MM.1S (cell line): Measurements from ENCODE around the gene PLCH1.

ENCODE experiments used
- DNase-seq: peaks from one replicate; pipeline ENCODE4 v3.0.0-alpha.2; 2015
- H2AFZ ChIP-seq: fragments of 300-600 bp; sonication (generic); 2 replicates; pipeline ENCODE4 v1.6.0; 2016; ENCODE audit warnings: antibody characterized with exemption, low read length
- H3F3A ChIP-seq: fragments of 300-600 bp; sonication (generic); 2 replicates; pipeline ENCODE4 v1.6.1; 2016; ENCODE audit warnings: mild to moderate bottlenecking, antibody characterized with exemption, low read length, moderate library complexity, mixed read lengths; ENCODE audit not compliant: insufficient read depth
- H3K27ac ChIP-seq: fragments of 300-600 bp; sonication (generic); 2 replicates; pipeline ENCODE4 v1.5.1; 2016; ENCODE audit warnings: mild to moderate bottlenecking, low read length
- H3K27me3 ChIP-seq: fragments of 300-600 bp; sonication (generic); replicated peaks from 2 replicates; pipeline ENCODE4 v1.6.0; 2016; ENCODE audit warnings: low read length; ENCODE audit not compliant: insufficient read depth
- H3K36me3 ChIP-seq: fragments of 300-600 bp; sonication (generic); replicated peaks from 2 replicates; pipeline ENCODE4 v1.6.1; 2016; ENCODE audit warnings: mild to moderate bottlenecking, low read length, mixed read lengths; ENCODE audit not compliant: insufficient read depth
- H3K4me1 ChIP-seq: fragments of 300-600 bp; sonication (generic); 2 replicates; pipeline ENCODE4 v1.6.1; 2016; ENCODE audit warnings: low read length, mixed read lengths
- H3K4me2 ChIP-seq: fragments of 300-600 bp; sonication (generic); 2 replicates; pipeline ENCODE4 v1.6.0; 2016; ENCODE audit warnings: low read depth, low read length
- H3K4me3 ChIP-seq: fragments of 300-600 bp; sonication (generic); 2 replicates; pipeline ENCODE4 v1.5.1; 2016; ENCODE audit warnings: low read length, mixed read lengths
- H3K79me2 ChIP-seq: fragments of 300-600 bp; sonication (generic); 2 replicates; pipeline ENCODE4 v1.6.1; 2016; ENCODE audit warnings: mixed run types, low read length, mixed read lengths
- H3K9ac ChIP-seq: fragments of 300-600 bp; sonication (generic); 2 replicates; pipeline ENCODE4 v1.6.1; 2016; ENCODE audit warnings: low read length, mixed read lengths
- H3K9me2 ChIP-seq: fragments of 300-600 bp; sonication (generic); replicated peaks from 2 replicates; pipeline ENCODE4 v1.6.1; 2016; ENCODE audit warnings: mild to moderate bottlenecking, low read length, mixed read lengths; ENCODE audit not compliant: insufficient read depth
- H3K9me3 ChIP-seq: fragments of 300-600 bp; sonication (generic); replicated peaks from 2 replicates; pipeline ENCODE4 v1.6.1; 2016; ENCODE audit warnings: mild to moderate bottlenecking, low read length, mixed read lengths; ENCODE audit not compliant: insufficient read depth
- H4K20me1 ChIP-seq: fragments of 300-600 bp; sonication (generic); 2 replicates; pipeline ENCODE4 v1.6.1; 2016; ENCODE audit warnings: mild to moderate bottlenecking, low read length, moderate library complexity, mixed read lengths; ENCODE audit not compliant: insufficient read depth
- CTCF ChIP-seq: fragments of 300-600 bp; sonication (generic); IDR thresholded peaks from 2 replicates; pipeline ENCODE4 v1.5.1; 2016; ENCODE audit warnings: antibody characterized with exemption, low read length, mixed read lengths
- EZH2 ChIP-seq: fragments of 300-600 bp; sonication (generic); optimal IDR thresholded peaks from 2 replicates; pipeline ENCODE3; 2017; ENCODE audit warnings: low read depth, mild to moderate bottlenecking, antibody characterized with exemption, low read length, mixed read lengths
- EZH2phosphoT487 ChIP-seq: fragments of 300-600 bp; sonication (generic); IDR thresholded peaks from 2 replicates; pipeline ENCODE4 v1.6.1; 2018; ENCODE audit warnings: antibody characterized with exemption, low read length

Gene PLCH1

DNA sequence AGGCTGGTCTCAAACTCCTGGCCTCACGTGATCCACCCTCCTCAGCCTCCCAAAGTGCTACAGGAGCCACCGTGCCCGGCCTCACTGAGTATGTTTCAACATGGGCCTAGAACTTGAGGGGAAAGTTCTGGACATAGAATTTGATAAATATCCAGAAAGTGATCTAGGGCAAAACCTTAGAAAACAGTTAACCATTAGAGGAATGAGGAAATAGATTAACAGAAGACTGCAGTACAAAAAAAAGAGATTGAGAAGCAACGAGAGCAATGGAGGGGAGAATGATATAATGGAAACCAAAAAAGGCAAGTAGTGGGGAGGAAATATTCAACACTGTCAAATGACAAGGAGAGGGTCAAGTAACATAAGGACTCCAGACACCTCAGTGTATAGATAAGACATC, 191.5 kb downstream of the PLCH1 start:
- H3F3A ChIP-seq = no peaks in the 10 kb centered on the region
- H3K4me2 ChIP-seq = no peak overlapping the region
- H3K4me3 ChIP-seq = no peak overlapping the region
- H3K27ac ChIP-seq = no peak overlapping the region
- H3K9ac ChIP-seq = no peak overlapping the region
- H3K9me3 ChIP-seq = no peaks in the 10 kb centered on the region
- no peaks in the 10 kb centered on the region for H3K9me2 ChIP-seq
- no peaks in the 10 kb centered on the region for H3K36me3 ChIP-seq
- H3K4me1 ChIP-seq = no peaks in the 10 kb centered on the region
- no peaks in the 10 kb centered on the region for H3K27me3 ChIP-seq
- no peaks in the 10 kb centered on the region for H4K20me1 ChIP-seq
- TF ChIP-seq EZH2 (no peak), EZH2phosphoT487 (no peak), CTCF (no peak)
- no peak overlapping the region for H2AFZ ChIP-seq
- H3K79me2 ChIP-seq = no peaks in the 10 kb centered on the region
- no peak for DNase-seq

- no peaks in the 10 kb centered on the region for H3K36me3 ChIP-seq
- no peaks in the 10 kb centered on the region for H4K20me1 ChIP-seq
- H3K27me3 ChIP-seq = no peaks in the 10 kb centered on the region
- no peak overlapping the region for H3K27ac ChIP-seq
- DNase-seq = no peak
- no peak overlapping the region for H3K4me3 ChIP-seq
- no peak overlapping the region for H2AFZ ChIP-seq
- H3K79me2 ChIP-seq = no peaks in the 10 kb centered on the region
- H3F3A ChIP-seq = no peaks in the 10 kb centered on the region
- no peak overlapping the region for H3K4me2 ChIP-seq
- H3K4me1 ChIP-seq = no peaks in the 10 kb centered on the region
- TF ChIP-seq EZH2phosphoT487 = no peak
- TF ChIP-seq CTCF = no peak
- TF ChIP-seq EZH2 = no peak
- H3K9me2 ChIP-seq = no peaks in the 10 kb centered on the region
- no peaks in the 10 kb centered on the region for H3K9me3 ChIP-seq
- H3K9ac ChIP-seq = no peak overlapping the region
Measured at GRCh38 chr3:155550391-155550790, 194.5 kb downstream of the PLCH1 start.

DNA sequence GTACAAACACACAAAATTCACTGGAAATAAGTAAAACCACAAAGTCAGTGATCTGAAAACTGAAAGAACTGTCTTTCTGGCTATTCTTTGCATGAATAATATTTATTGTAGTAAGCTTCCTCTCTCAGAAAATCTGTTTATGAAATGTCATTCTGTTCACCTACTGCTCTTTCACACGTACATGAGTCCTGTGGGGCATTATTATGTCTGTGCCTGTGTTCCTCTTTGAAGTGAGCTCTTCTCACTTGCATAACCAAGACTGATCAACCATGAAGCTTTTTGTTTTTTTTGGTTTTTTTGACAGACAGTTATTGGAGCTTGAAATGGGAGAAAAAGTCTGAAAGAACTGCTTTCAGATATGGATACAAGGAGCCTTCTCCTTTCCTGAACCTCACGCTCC, 195.8 kb downstream of the PLCH1 start:
- H3F3A ChIP-seq = no peaks in the 10 kb centered on the region
- no peak overlapping the region for H3K4me3 ChIP-seq
- H4K20me1 ChIP-seq = no peaks in the 10 kb centered on the region
- H3K36me3 ChIP-seq = no peaks in the 10 kb centered on the region
- H3K27me3 ChIP-seq = no peaks in the 10 kb centered on the region
- no peaks in the 10 kb centered on the region for H3K9me3 ChIP-seq
- TF ChIP-seq EZH2phosphoT487 = no peak
- TF ChIP-seq EZH2 = no peak
- no peak for TF ChIP-seq CTCF
- no peak overlapping the region for H3K27ac ChIP-seq
- H3K9ac ChIP-seq = no peak overlapping the region
- no peak overlapping the region for H2AFZ ChIP-seq
- no peaks in the 10 kb centered on the region for H3K4me1 ChIP-seq
- no peaks in the 10 kb centered on the region for H3K9me2 ChIP-seq
- no peak for DNase-seq
- H3K79me2 ChIP-seq = no peaks in the 10 kb centered on the region
- no peak overlapping the region for H3K4me2 ChIP-seq

- H3K27ac ChIP-seq = no peak overlapping the region
- no peak overlapping the region for H3K9ac ChIP-seq
- no peaks in the 10 kb centered on the region for H3K79me2 ChIP-seq
- no peaks in the 10 kb centered on the region for H3K27me3 ChIP-seq
- no peak for DNase-seq
- no peaks in the 10 kb centered on the region for H3K36me3 ChIP-seq
- no peak overlapping the region for H3K4me3 ChIP-seq
- H3K9me2 ChIP-seq = no peaks in the 10 kb centered on the region
- H3K9me3 ChIP-seq = no peaks in the 10 kb centered on the region
- no peaks in the 10 kb centered on the region for H4K20me1 ChIP-seq
- H3K4me1 ChIP-seq = no peaks in the 10 kb centered on the region
- H2AFZ ChIP-seq = no peak overlapping the region
- TF ChIP-seq EZH2 (no peak), CTCF (no peak), EZH2phosphoT487 (no peak)
- H3F3A ChIP-seq = no peaks in the 10 kb centered on the region
- H3K4me2 ChIP-seq = no peak overlapping the region
Measured at GRCh38 chr3:155548195-155548594, 196.7 kb downstream of the PLCH1 start.
